KOPT-K1 (cell line): ENCODE data around the gene HOXD3.

Experiments
- H3K27ac ChIP-seq: fragments of 200-600 bp; sonication (generic); 2 replicates; pipeline ENCODE4 v1.5.1; 2016; ENCODE audit warnings: antibody characterized with exemption, mild to moderate bottlenecking, low read depth, low read length; ENCODE audit not compliant: poor library complexity, severe bottlenecking
- H3K36me3 ChIP-seq: fragments of 200-600 bp; sonication (generic); 2 replicates; pipeline ENCODE4 v1.5.1; 2017; ENCODE audit warnings: antibody characterized with exemption, mild to moderate bottlenecking, low read length, moderate library complexity; ENCODE audit not compliant: insufficient read depth
- H3K9me3 ChIP-seq: fragments of 200-600 bp; sonication (generic); 2 replicates; pipeline ENCODE4 v1.5.1; 2017; ENCODE audit warnings: antibody characterized with exemption, low read length, mild to moderate bottlenecking; ENCODE audit not compliant: insufficient read depth, poor library complexity, severe bottlenecking

Gene HOXD3

DNA sequence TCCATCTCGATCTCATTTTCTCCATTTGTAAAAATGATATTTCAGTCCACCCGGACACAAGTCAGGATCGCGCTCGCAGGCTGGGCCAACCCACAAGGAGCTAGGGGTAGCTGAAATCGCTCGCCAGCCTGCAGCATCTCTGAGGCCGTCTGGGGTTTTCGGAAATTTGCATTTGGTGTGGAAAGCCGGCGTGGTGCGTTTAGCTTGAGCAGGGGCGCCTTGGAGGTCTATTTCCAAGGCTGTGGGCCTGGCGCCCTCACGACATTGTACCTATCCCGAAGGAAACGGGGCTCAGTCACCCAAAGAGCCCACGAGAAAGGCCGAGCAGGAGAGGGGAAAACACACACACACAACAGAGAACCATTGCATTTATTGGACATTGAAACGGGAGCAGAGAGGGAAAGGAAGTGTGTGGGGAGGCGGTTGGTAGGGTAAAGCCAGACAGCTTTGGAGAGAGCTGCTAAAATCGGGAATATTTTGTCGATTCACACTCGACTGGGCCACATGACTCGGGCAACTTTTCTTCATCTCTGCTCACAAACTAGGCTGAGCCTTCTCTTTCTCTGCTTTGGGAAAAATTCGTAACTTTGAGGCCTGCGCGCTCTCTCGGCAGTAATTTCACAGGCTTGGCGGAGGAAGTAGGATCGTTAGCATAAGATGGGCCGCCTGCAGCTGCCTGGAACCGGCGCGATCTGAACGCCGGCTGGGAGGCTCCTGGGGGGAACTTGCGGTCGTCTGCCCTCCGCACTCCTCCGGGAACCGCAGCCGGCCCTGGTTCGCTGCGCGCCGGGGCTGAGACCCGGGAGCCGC, 28.7 kb upstream of the HOXD3 start:
- H3K27ac ChIP-seq = no peak overlapping the region

DNA sequence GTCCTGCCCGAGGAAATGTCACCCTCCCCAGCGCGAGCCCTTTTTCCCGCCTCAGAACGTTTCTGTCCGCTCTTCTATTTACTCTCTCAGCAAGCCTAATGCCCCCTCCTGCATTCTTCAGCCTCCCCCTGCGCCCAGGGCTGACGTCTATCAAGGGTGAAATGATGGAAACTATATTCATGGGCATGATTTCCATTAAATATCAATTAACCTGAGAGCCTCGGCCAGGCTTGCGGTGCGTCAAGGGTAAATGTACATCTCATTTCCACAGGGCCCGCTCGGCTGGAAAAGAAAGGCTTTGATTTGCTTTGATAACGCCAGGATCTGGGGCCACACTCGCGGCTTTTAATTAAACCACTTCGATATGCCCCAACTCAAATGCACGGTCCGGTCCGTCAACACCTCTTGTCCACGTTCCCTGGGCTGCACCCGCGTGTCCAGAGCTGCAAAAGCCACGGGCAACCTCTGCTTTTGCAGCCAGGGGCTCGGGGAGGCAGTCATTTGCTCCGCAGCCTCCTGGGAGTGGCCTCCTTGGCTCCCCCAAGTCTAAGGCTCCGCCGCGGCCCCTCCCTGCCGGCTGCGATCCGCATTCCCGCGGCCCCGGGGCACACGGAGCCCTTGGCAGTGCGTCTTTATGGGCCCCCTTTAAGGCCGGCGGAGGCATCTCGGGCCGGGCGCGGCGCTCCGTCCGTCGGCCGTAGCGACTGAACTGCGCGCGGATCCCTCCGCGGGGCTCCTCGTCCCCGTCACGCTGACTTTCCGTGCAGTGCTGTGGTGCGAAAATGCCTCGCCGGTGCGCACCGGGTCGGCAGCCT, 27.9 kb upstream of the HOXD3 start, which contains the start of gene HOXD8:
TSS of gene HOXD8 (plus strand) at position 724 of the 815 bp plus-strand sequence. CDS start 662 bp downstream, outside the sequence.
- Histone ChIP-seq H3K9me3 (no peaks in the 10 kb centered on the region), H3K27ac (no peak within 1 kb of the TSS), H3K36me3 (no peaks in the 10 kb centered on the region)

More for the DNA sequence above, 28.7 kb upstream of the HOXD3 start:
- Histone ChIP-seq H3K36me3 (no peaks in the 10 kb centered on the region), H3K9me3 (no peaks in the 10 kb centered on the region)

DNA sequence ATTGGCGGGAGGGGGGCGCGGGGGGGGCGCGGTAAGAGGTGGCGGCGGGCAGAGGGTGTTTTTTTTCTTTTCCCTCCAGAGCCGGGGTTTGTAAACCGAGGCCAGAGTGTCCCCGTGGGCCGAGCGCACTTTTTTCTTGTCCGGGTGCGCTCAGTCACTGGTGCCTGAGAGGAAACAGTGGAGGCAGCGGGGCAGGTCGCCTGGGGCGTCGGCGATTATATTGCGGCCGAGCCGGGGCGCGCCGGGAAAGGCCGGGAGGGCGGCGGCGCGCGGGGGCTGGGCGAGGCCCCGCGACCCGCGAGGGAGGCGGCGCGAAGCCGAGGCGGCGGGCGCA, 27.3 kb upstream of the HOXD3 start:
- H3K9me3 ChIP-seq = no peaks in the 10 kb centered on the region
- no peak overlapping the region for H3K27ac ChIP-seq
- H3K36me3 ChIP-seq = no peaks in the 10 kb centered on the region

DNA sequence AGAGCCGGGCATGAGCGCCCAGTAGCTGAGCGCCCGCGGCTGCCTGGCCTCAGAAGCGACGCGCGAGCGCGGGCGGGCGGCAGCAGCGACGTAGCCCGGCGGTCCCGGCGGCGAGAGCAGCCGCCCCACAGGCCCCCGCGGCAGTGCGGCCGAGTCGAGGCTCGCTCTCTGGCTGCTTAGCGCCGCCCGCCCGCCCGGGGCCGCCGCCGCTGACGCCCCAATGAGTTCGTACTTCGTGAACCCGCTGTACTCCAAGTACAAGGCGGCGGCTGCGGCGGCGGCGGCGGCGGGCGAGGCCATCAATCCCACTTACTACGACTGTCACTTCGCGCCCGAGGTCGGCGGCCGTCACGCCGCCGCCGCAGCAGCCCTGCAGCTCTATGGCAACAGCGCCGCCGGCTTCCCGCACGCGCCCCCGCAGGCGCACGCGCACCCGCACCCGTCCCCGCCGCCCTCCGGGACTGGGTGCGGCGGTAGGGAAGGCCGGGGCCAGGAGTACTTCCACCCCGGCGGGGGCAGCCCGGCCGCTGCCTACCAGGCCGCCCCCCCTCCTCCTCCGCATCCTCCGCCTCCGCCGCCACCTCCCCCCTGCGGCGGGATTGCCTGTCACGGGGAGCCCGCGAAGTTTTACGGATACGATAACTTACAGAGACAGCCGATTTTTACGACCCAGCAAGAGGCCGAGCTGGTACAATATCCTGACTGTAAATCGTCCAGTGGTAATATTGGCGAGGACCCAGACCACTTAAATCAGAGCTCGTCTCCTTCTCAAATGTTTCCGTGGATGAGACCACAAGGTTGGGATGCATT, 26.8 kb upstream of the HOXD3 start:
- no peaks in the 10 kb centered on the region for H3K9me3 ChIP-seq
- no peak overlapping the region for H3K27ac ChIP-seq
- no peaks in the 10 kb centered on the region for H3K36me3 ChIP-seq

DNA sequence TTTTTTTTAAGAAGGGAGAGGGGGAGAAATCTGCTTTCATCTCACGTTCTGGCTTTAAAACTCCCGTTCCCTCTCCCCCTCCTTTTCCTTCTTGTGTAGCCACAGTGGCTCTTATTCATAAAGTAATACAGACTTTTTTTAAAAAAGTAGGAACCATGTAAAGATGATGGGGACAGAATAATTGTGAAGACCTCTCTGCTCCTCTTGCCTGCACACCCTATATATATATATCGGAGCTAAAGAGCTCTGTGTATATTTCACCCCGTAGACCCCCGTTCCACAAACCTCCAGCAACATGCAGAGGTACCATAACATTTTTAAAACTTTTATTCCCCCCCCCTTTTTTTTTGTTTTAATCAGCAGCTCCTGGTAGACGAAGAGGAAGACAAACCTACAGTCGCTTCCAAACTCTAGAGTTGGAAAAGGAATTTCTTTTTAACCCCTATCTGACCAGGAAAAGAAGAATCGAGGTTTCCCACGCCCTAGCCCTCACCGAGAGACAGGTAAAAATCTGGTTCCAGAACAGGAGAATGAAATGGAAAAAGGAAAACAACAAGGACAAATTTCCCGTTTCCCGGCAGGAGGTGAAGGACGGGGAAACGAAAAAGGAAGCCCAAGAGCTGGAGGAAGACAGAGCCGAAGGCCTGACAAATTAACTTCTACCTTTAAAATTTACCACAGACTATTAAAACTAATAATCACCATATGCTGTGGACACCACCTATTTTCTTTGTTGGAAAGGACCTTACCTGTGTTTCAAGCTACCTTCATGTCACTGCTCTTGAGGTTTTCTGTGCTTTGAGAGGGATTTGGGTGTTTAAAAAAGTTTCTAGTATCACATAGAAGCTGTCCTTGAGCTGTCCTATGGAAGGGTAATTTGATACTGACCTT, 25.9 kb upstream of the HOXD3 start:
- Histone ChIP-seq H3K36me3 (no peaks in the 10 kb centered on the region), H3K27ac (no peak overlapping the region), H3K9me3 (no peaks in the 10 kb centered on the region)

DNA sequence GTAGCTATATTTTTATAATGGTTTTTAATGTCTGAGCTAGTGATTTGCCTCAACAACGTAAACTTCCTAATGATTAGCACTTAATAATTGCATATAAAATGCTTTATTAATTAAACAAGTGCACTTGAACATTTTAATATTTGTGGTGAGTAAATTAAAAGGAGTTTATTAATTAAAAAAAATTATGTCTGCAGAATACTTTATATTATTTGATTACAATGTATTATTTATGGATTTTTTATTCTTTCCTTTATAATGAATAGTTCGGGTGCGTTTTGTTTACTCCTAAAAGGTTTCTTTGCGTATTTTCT, 25.3 kb upstream of the HOXD3 start:
- no peaks in the 10 kb centered on the region for H3K36me3 ChIP-seq
- H3K27ac ChIP-seq = no peak overlapping the region
- H3K9me3 ChIP-seq = no peaks in the 10 kb centered on the region

DNA sequence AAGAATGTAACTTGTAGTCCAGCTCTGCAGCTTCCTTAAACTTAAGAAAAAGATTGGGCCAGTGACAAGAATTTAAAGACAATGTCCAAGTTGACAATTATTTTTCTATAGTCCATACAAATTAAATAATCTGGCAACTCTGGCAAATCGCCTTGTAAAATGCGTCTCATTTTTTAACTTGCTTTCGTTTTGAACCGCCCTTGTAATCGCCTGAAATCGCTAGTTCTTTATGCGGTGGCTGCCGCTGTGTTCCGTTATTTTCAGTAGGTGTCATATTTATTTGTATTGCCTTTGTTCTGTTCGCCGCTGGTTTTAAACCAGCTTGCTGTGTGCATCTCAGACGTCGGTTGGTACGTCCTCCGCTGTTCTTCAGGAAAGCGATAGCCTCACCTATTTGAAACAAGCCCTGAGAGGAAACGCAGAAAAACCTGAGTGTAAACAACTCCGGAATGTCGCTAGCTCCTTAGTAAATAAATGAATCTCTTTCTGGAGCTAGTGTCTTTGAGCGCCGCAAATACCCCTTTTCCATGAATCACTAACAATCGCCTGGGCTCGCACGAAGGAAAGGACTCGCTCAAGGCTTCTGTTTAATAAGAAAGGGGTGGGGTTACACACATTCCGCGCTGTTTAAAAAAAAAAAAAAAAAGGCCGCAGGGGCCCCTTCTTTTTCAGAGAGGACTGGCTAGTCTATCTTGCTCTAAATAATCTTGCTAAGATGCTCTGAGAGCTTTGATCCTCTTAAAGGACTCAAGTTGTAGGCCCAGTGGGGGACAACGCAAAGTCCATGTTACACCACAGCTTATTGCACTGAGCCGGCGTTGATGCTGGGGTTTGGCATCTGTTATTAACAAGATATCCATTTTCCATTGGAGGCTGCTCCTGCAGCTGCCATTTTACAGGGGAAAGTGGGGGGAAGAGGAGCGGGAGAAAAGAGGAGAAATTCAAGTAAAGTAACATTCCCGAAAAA, 24.6 kb upstream of the HOXD3 start:
- H3K27ac ChIP-seq = no peak overlapping the region

DNA sequence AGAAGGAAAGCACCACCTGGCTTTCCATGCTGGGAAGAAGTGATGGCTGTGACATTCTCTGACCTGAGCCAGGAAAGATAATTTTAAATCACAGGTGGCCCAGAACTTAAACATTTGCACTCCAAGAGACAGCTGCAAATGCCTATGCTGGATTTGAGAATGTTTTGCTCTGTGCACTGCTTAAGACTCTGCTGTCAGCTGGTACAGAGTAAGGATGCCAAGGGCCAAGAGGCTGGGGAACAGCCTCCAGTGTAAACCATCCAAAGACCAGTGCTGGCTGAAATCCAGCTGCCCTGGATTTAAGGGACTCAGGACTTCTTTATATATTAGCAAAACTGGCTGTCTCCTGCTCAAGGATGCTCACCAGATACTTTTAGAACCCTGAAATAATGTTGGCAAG, 23.7 kb upstream of the HOXD3 start:
- Histone ChIP-seq H3K27ac (no peak overlapping the region), H3K9me3 (no peaks in the 10 kb centered on the region), H3K36me3 (no peaks in the 10 kb centered on the region)

More for the DNA sequence above, 24.6 kb upstream of the HOXD3 start:
- no peaks in the 10 kb centered on the region for H3K9me3 ChIP-seq
- no peaks in the 10 kb centered on the region for H3K36me3 ChIP-seq

DNA sequence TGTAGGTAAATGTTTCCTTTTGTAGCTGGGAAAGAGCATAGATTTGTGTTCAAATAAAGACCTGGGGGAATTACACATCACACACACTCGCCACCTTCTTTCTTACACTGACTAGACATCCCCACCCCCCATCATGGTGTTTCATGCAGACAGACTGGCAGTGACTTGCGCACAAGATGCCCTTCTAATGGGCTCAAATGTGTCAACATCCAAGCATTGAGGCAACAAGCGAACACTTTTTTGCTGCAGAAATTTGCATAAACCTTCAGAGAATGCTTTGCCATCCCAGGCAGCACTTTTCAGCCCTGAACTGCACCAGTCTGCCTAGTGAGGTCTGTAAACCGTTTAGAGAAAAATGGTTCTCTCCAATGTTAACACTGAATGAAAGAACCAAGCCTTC, 23.1 kb upstream of the HOXD3 start:
- no peaks in the 10 kb centered on the region for H3K9me3 ChIP-seq
- H3K36me3 ChIP-seq = no peaks in the 10 kb centered on the region
- H3K27ac ChIP-seq = no peak overlapping the region

DNA sequence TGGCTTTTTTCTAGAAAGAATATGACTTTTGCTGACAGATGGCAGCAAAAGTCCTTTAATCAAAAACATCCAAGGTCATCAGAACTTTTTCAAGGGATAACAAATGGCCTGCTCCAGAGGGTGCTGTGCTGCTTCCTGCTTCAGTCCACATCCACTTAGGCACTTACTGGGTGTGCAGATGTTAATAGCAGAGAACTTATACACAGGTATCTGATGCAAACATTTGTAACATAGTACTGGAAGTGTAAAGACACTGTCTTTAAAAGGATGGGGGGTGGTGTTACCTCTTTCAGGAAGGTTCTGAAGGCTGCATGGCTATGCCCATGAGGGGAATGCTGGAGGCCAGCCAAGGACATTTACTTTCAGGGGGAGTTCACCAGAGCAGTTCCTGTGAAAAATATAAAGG, 22.1 kb upstream of the HOXD3 start:
- H3K9me3 ChIP-seq = no peaks in the 10 kb centered on the region
- H3K27ac ChIP-seq = no peak overlapping the region
- H3K36me3 ChIP-seq = no peaks in the 10 kb centered on the region

DNA sequence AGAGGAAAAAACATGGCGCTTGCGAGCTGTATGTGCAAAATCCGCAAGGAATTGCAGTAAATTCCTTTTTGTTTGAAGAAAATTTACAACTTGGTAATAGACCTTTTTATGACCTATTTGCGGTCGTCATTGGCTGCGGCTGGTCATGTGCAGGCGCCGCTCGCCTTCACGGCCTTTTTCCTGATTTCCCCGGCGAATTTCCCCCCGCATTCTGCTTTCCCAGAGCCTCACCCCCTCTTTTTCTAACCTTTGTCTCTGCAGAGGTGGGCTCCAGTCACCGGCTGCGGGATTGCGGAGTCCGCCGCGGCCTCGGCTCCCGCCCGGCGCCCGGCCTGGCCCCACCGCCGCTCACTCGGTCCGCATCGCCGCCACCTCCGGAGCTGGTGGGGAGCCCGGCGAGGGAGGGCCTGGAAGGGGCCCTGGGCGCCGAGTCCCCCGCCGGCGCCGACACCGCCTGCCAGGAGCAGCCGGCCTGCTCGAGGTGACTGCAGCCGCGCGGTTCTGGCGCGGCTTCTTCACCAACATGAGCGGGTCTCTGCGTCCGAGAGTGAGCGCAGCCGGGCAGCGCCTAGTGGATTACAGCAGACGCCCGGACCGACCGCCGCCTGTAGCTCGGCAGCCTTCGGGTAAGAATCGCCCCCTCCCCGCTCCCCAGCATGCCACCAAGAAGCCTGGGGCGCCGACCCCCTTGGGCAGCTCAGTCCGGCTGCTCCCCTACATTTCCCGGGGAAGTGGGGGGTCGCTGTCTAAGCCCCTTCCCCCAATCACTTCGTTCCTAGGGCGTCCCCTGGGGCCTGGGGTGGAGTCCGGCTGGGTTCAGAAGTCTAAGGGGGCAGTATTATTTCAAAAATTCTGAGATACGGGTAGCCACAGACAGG, 20.5 kb upstream of the HOXD3 start:
- H3K9me3 ChIP-seq = no peaks in the 10 kb centered on the region
- no peak overlapping the region for H3K27ac ChIP-seq
- H3K36me3 ChIP-seq = no peaks in the 10 kb centered on the region

DNA sequence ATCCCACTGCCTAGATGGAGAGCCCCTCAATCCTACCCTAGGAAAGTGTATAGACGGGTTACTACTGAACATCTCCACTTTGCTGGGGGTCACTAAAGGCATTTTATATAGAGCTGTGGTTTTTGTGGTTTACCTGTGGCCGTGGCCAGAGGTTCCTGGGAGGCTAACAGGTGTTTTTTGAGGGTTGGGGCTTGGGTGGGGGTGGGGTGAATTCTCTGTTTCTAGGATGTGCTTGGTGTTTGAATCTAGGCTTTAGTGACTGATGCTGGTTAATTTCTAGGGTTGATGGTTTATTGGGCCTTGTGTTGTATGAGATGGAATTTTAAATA, 19.9 kb upstream of the HOXD3 start:
- Histone ChIP-seq H3K9me3 (no peaks in the 10 kb centered on the region), H3K27ac (no peak overlapping the region), H3K36me3 (no peaks in the 10 kb centered on the region)

DNA sequence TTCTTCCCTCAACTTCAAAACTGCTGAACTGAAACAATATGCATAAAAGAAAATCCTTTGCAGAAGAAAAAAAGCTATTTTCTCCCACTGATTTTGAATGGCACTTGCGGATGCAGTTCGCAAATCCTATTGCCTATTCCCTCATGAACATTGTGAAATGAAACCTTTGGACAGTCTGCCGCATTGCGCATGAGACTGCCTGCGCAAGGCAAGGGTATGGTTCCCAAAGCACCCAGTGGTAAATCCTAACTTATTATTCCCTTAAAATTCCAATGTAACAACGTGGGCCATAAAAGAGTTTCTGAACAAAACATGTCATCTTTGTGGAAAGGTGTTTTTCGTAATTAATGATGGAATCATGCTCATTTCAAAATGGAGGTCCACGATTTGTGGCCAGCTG, 19.2 kb upstream of the HOXD3 start:
- no peaks in the 10 kb centered on the region for H3K36me3 ChIP-seq
- H3K9me3 ChIP-seq = no peaks in the 10 kb centered on the region
- H3K27ac ChIP-seq = no peak overlapping the region
